ENCODE data around the gene CLEC12A.

CLEC12A gene

GRCh38 chr12:10031771-10032175 is 60.6 kb downstream of the CLEC12A start:
- no peak for DNase-seq (ENCODE audit: low read depth in 2 of 3, low spot score in 1 of 3)

- no peak for DNase-seq (ENCODE audit: low read depth in 2 of 3, low spot score in 1 of 3)
These were observed 62.8 kb downstream of the CLEC12A start for GRCh38 chr12:10033783-10034545.

Measured in stimulated activated CD4-positive, alpha-beta T cell treated with anti-CD3 and anti-CD28 coated beads, Interleukin-12 subunit alpha, Interleukin-12 subunit beta, amount 100 ng/mL, for 48 hours (primary cell).